Heart left ventricle (tissue), 16 donors: ENCODE data around the gene TMSB10. TPM values are rescaled to one million over a fixed set of nuclear protein-coding genes. Genes with fewer than 3 reads are reported as not detected.
A peak's percentile ranks its signal among the peaks of the same experiment; 100 is the strongest.

ENCODE experiments used
- ATAC-seq, 4 donors: fragments of 200-7000 bp; cut with Tn5 transposase; one replicate each; pipeline ENCODE4 v1.9.1; 2020 to 2022; ENCODE audit warnings: moderate library complexity in 4 of 4, mild to moderate bottlenecking in 3 of 4, moderate number of reproducible peaks in 1 of 4
- DNase-seq, 5 donors: peaks; one replicate each; pipeline ENCODE4 v3.0.0-alpha.2; 2020
- H3K27ac ChIP-seq, 12 donors: fragments of 200-600 bp; sonication (generic) in 4 of 12; one replicate each; pipeline versions ENCODE4 v1.5.0 to v1.8.0; 2016 to 2022; ENCODE audit warnings: mild to moderate bottlenecking in 2 of 12
- H3K27me3 ChIP-seq, 9 donors: fragments of 200-600 bp; sonication (generic) in 2 of 9; one replicate each; pipeline versions ENCODE4 v1.5.1 to v1.8.0; 2016 to 2022; ENCODE audit warnings: mild to moderate bottlenecking in 3 of 9
- H3K36me3 ChIP-seq, 9 donors: fragments of 200-600 bp; sonication (generic) in 2 of 9; one replicate each; pipeline versions ENCODE4 v1.5.0 to v1.8.0; 2018 to 2022; ENCODE audit warnings: mild to moderate bottlenecking in 2 of 9
- H3K4me1 ChIP-seq, 12 donors: fragments of 200-600 bp; sonication (generic) in 4 of 12; one replicate each; pipeline versions ENCODE4 v1.5.0 to v1.8.0; 2016 to 2022; ENCODE audit warnings: mild to moderate bottlenecking in 3 of 12
- H3K4me3 ChIP-seq, 12 donors: fragments of 200-600 bp; sonication (generic) in 4 of 12; one replicate each; pipeline versions ENCODE4 v1.5.0 to v1.8.0; 2017 to 2022; ENCODE audit warnings: mild to moderate bottlenecking in 9 of 12, moderate library complexity in 4 of 12
- H3K9me3 ChIP-seq, 12 donors: fragments of 200-600 bp; sonication (generic) in 4 of 12; one replicate each; pipeline versions ENCODE4 v1.5.0 to v1.8.0; 2016 to 2022; ENCODE audit warnings: mild to moderate bottlenecking in 1 of 12
- POLR2A ChIP-seq, 2 donors: fragments of 450-650 bp; IDR thresholded peaks; one replicate each; pipeline ENCODE4 v1.6.1; 2017; ENCODE audit warnings: antibody characterized with exemption in 2 of 2, mild to moderate bottlenecking in 2 of 2, moderate library complexity in 2 of 2
- WGBS, 4 donors: extraction: QIAGEN DNeasy Blood & Tissue Kit in 2 of 4; methylation state at CpG; one replicate each; pipeline versions ENCODE4 v1.1.5 to v1.1.7; 2013 to 2018; 5-methylcytosine and 5-hydroxymethylcytosine counted together
- intact Hi-C, 10 donors: fragments of 100-400 bp; cut with DNase I; formaldehyde crosslinking; loops; one replicate each; pipeline versions ENCODE4 v1.11.1 to v1.14.2; 2022
- polyA plus RNA-seq, 2 donors: library from polyadenylated mRNA; stranded (reverse); fragments of 200-250 nt; gene quantifications; one replicate each; pipeline ENCODE4 v1.2.3, GENCODE V29; 2013
- total RNA-seq, 9 donors: library from RNA; depleted of rRNA in 2 of 9; stranded (reverse); fragments of >200 nt in 2 of 9; fragmentation: NEBNext Ultra II Directional in 3 of 9; extraction: Animal tissue kit (Norgen Biotek cat#: 25700) in 3 of 9; gene quantifications; one replicate each; pipeline versions ENCODE4 v1.1.0 to v1.2.4, GENCODE V29; 2016 to 2023
- TF ChIP-seq, protein P1 (sequence below), 12 donors: fragments of 200-600 bp; sonication (generic) in 4 of 12; IDR thresholded peaks; one replicate each; pipeline versions ENCODE4 v1.5.0 to v1.8.0; 2018 to 2022; ENCODE audit warnings: antibody characterized with exemption in 12 of 12, mild to moderate bottlenecking in 5 of 12
- donor health status: ischemic (EF 13 %, LVEDD 7.1; RV severe dilation, severe dysfunction).
- donor health status: healthy with polysubstance abuse.
- donor health status: DM: no; HTN: yes; CAD: no.
- donor health status: DM: no; HTN: no; CAD: no.
- donor health status: ischemic (EF 25% LVEDD 6.9; RV normal size, moderate dysfunction).
- donor health status: ischemic (EF 25% LVEDD 5.7; RV mildly dilated, moderate dysfunction).
- donor health status: healthy.
- donor health status: DM: yes; HTN: yes; CAD: no.
- donor health status: ischemic (EF 35%, LVEDD 5.7; RV mildly dilated, moderate dysfunction).
- donor health status: nonischemic (EF 11% LVEDD 7.7; RV severe dilation, severe dysfunction).
- donor health status: DM: yes; HTN: yes; CAD: no.
- donor health status: PGD.
- donor health status: ischemic (EF 29% LVEDD 5.4; RV normal size, mild dysfunction).
- donor health status: nonischemic (EF 23%, LVEDD 6.1; RV moderate dilation, normal function).

The TMSB10 gene
- total and polyA plus RNA-seq, 11 donors = 288 to 3,094 (median 623) TPM

DNA sequence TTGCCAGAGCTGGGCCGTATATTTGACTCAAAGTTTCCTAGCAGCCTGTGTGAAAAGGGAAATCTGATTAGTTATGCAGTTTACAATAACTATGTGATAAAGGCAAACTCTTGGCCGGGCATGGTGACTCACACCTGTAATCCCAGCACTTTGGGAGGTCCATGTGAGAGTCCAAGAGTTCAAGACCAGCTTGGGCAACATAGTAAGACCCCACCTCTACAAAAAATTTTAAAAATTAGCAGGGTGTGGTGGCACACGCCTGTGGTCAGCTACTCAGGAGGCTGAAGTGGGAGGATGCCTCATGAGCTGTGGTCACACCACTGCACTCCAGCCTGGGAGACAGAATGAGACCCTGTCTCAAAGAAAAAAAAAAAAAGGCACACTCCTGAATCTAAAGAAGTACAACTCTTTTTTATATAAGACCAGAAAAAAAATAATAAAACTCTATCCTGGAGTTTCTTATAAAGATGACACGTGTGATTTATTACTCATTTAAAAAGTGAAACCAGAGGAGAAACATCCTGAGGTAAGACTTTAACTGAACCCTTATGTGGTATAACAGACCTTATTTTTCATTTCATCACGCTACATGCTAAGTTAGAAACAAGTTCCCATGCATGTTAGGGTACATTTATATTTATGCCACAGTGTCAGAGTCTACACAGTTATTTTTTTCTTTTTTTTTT lies 32.9 kb downstream of the TMSB10 start:
- intact Hi-C loops = no loop called here
- no peak overlapping the region for H3K27ac ChIP-seq

DNA sequence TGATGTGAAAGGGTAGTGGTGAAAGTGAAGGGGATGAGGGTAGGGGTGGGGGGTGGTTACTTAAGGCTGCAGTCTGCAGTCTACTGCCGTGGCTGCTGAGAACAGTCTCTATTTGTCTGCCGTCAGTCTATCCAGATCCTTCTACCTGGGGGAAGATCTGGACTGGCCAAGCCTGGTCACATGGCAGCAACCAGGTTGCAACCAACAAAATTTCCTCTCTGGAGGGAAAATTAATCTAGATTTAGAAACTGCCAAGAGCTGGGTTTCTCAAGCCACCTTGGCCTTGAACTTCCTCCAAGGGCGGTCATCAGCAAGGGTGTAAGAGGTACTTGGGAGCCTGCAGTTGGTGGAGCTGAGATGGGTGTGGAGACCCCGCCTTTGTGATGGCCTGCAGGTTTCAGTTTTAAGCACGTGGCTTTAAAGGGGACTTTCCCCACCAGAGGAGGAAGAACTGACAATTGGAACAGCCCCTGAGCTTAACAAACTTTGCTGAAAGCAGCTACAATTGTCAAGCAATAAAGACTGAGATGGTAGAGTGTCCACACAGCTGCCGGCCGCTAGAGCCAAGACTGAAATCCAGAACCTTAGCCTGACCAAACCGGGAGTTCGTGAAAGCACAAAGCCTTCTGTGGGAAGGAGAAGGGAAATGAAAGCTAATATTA lies 34.1 kb downstream of the TMSB10 start:
- ATAC-seq (peak in 1 of 4 donors; percentile 41), DNase-seq (no peak)

More for the DNA sequence above, 32.9 kb downstream of the TMSB10 start:
- no peaks in the 10 kb centered on the region for H3K9me3 ChIP-seq
- TF ChIP-seq, protein P1, sequence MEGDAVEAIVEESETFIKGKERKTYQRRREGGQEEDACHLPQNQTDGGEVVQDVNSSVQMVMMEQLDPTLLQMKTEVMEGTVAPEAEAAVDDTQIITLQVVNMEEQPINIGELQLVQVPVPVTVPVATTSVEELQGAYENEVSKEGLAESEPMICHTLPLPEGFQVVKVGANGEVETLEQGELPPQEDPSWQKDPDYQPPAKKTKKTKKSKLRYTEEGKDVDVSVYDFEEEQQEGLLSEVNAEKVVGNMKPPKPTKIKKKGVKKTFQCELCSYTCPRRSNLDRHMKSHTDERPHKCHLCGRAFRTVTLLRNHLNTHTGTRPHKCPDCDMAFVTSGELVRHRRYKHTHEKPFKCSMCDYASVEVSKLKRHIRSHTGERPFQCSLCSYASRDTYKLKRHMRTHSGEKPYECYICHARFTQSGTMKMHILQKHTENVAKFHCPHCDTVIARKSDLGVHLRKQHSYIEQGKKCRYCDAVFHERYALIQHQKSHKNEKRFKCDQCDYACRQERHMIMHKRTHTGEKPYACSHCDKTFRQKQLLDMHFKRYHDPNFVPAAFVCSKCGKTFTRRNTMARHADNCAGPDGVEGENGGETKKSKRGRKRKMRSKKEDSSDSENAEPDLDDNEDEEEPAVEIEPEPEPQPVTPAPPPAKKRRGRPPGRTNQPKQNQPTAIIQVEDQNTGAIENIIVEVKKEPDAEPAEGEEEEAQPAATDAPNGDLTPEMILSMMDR (IDR thresholded peaks at IDR 0.05) = no peak
- TF ChIP-seq POLR2A (IDR thresholded peaks at IDR 0.05) = no peak
- no peaks in the 10 kb centered on the region for H3K36me3 ChIP-seq
- WGBS, 4 donors = 84 to 89% (median 85%) methylated on average over 5 of the region's 5 CpGs
- ATAC-seq (no peak), DNase-seq (no peak)
- peaks cover 0 to 28% (median 0%) of the 10 kb centered on the region in 12 donors for H3K4me1 ChIP-seq
- H3K27me3 ChIP-seq = no peaks in the 10 kb centered on the region
- no peak overlapping the region for H3K4me3 ChIP-seq

DNA sequence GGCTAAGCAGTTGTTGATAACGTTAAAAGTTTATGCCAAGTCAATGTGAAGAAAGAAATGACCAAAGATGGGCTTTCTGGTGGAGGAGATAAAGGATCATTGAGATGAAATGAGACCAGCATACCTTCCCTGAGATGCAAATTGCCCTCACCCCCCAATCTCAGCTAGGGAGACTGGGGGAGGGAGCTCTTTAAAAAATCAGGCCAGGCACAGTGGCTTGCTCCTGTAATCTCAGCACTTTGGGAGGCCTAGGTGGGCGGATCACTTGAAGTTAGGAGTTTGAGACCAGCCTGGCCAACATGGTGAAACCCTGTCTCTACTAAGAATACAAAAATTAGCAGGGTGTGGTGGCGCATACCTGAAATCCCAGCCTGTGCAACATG lies 34.6 kb downstream of the TMSB10 start:
- Histone ChIP-seq H3K9me3 (no peaks in the 10 kb centered on the region), H3K27ac (peak overlapping the region in 1 of 12 donors; percentile 79), H3K36me3 (no peaks in the 10 kb centered on the region), H3K4me3 (peak overlapping the region in 1 of 12 donors; percentile 39), H3K27me3 (no peaks in the 10 kb centered on the region), H3K4me1 (peaks cover 0 to 28% (median 0%) of the 10 kb centered on the region in 12 donors)
- intact Hi-C loops = no loop called here
- TF ChIP-seq, protein P1 (IDR thresholded peaks at IDR 0.05) = no peak
- TF ChIP-seq POLR2A (IDR thresholded peaks at IDR 0.05) = no peak
- no peak for DNase-seq
- 70 to 75% (median 74%) methylated on average over 3 of the region's 3 CpGs for WGBS, 4 donors
- no peak for ATAC-seq

More for the DNA sequence above, 34.1 kb downstream of the TMSB10 start:
- peaks cover 0 to 28% (median 0%) of the 10 kb centered on the region in 12 donors for H3K4me1 ChIP-seq
- H3K27ac ChIP-seq = peak overlapping the region in 1 of 12 donors; percentile 79
- 70 to 81% (median 72%) methylated on average over 9 of the region's 9 CpGs for WGBS, 4 donors
- TF ChIP-seq POLR2A (IDR thresholded peaks at IDR 0.05) = no peak
- TF ChIP-seq, protein P1 (IDR thresholded peaks at IDR 0.05) = no peak
- no peaks in the 10 kb centered on the region for H3K9me3 ChIP-seq
- peak overlapping the region in 1 of 12 donors; percentile 39 for H3K4me3 ChIP-seq
- no peaks in the 10 kb centered on the region for H3K27me3 ChIP-seq
- intact Hi-C loops = no loop called here
- H3K36me3 ChIP-seq = no peaks in the 10 kb centered on the region

- intact Hi-C loops = no loop called here
- no peak for TF ChIP-seq POLR2A (IDR thresholded peaks at IDR 0.05)
- TF ChIP-seq, protein P1 (IDR thresholded peaks at IDR 0.05) = no peak
- Histone ChIP-seq H3K4me1 (peaks cover 0 to 34% (median 0%) of the 10 kb centered on the region in 12 donors), H3K9me3 (no peaks in the 10 kb centered on the region), H3K36me3 (no peaks in the 10 kb centered on the region), H3K27me3 (no peaks in the 10 kb centered on the region), H3K27ac (no peak overlapping the region), H3K4me3 (no peak overlapping the region)
- no peak for ATAC-seq
- WGBS, 4 donors = 86 to 87% (median 87%) methylated on average over 3 of the region's 3 CpGs
- DNase-seq = no peak
Observed at GRCh38 chr2:84940831-84941412, 35.5 kb downstream of the TMSB10 start.
